EL (cell line): Measurements from ENCODE around the gene SVIL.
"Not testable (repeated sequence)": the region's sequence is repeated elsewhere in the genome, so short reads cannot be mapped to it uniquely, and the experiment has no call there.

Source experiments
- DNase-seq: peaks from one replicate; pipeline ENCODE4 v3.0.0-alpha.2; 2016

Gene SVIL

GRCh38 chr10:29443745-29444523 is 190.8 kb downstream of the SVIL start:
- DNase-seq: peak; percentile 36

GRCh38 chr10:29440981-29441380 is 193.8 kb downstream of the SVIL start:
- no peak for DNase-seq

- DNase-seq: not testable (repeated sequence)
These were observed 195.8 kb downstream of the SVIL start for GRCh38 chr10:29439005-29439404.

- DNase-seq: peak; percentile 11
These were observed 196.5 kb downstream of the SVIL start for GRCh38 chr10:29438271-29438670.

GRCh38 chr10:29437871-29438270 is 196.9 kb downstream of the SVIL start:
- no peak for DNase-seq

GRCh38 chr10:29435809-29436501 is 198.8 kb downstream of the SVIL start:
- peak; percentile 46 for DNase-seq

GRCh38 chr10:29434111-29434510 is 200.7 kb downstream of the SVIL start:
- no peak for DNase-seq

- DNase-seq: no peak
These were observed 203.1 kb downstream of the SVIL start for GRCh38 chr10:29431711-29432110.

- DNase-seq: no peak
These were observed 204.7 kb downstream of the SVIL start for GRCh38 chr10:29430101-29430500.

GRCh38 chr10:29428486-29428885 is 206.3 kb downstream of the SVIL start:
- DNase-seq: no peak

- DNase-seq: no peak
These were observed 207.1 kb downstream of the SVIL start for GRCh38 chr10:29427667-29428066.

- DNase-seq: no peak
These were observed 208.4 kb downstream of the SVIL start for GRCh38 chr10:29426420-29426819.

- DNase-seq: no peak
These were observed 210.8 kb downstream of the SVIL start for GRCh38 chr10:29424017-29424416.

- no peak for DNase-seq
These were observed 214.0 kb downstream of the SVIL start for GRCh38 chr10:29420744-29421143.

- no peak for DNase-seq
These were observed 217.4 kb downstream of the SVIL start for GRCh38 chr10:29417324-29417723.

GRCh38 chr10:29415876-29416275 is 218.9 kb downstream of the SVIL start:
- no peak for DNase-seq

GRCh38 chr10:29414501-29414900 is 220.3 kb downstream of the SVIL start:
- no peak for DNase-seq

- DNase-seq: no peak
These were observed 222.3 kb downstream of the SVIL start for GRCh38 chr10:29412485-29412884.

GRCh38 chr10:29411666-29412315 is 223.0 kb downstream of the SVIL start:
- DNase-seq: no peak

GRCh38 chr10:29409241-29410054 is 225.3 kb downstream of the SVIL start:
- DNase-seq: peak; percentile 73

GRCh38 chr10:29408847-29409240 is 225.9 kb downstream of the SVIL start:
- no peak for DNase-seq
